NOMO-1 treated with dmso at 0.1 percent for 144 hours (cell line): ENCODE results near the gene PCBD2.
A peak's percentile ranks its signal among the peaks of the same experiment; 100 is the strongest.
"Not testable (repeated sequence)": the region's sequence is repeated elsewhere in the genome, so short reads cannot be mapped to it uniquely, and the experiment has no call there.

Experiments
- DNase-seq: peaks from one replicate; lab custom pipeline; 2025; ENCODE audit not compliant: unreplicated experiment; lab: John Stamatoyannopoulos, UW

The PCBD2 gene

GRCh38 chr5:134904610-134905245 lies at the start of gene PCBD2:
PCBD2 (plus strand) TSS chr5:134905131; CDS start chr5:134905140, 9 bp downstream.
- DNase-seq: peak; percentile 94

- DNase-seq: not testable (repeated sequence)
Observed at GRCh38 chr5:134856465-134856864, 48.5 kb upstream of the PCBD2 start.

GRCh38 chr5:134857401-134857800 lies 47.5 kb upstream of the PCBD2 start:
- no peak for DNase-seq

GRCh38 chr5:134864707-134865106 lies 40.2 kb upstream of the PCBD2 start:
- no peak for DNase-seq

GRCh38 chr5:134873494-134873893 lies 31.4 kb upstream of the PCBD2 start:
- no peak for DNase-seq

- DNase-seq: peak; percentile 79
Observed at GRCh38 chr5:134873987-134874830, 30.7 kb upstream of the PCBD2 start, which contains the start of gene TXNDC15. TXNDC15 (plus strand) TSS chr5:134874371; CDS start chr5:134874428, 57 bp downstream.

GRCh38 chr5:134874831-134875655 lies 29.9 kb upstream of the PCBD2 start:
- no peak for DNase-seq

- no peak for DNase-seq
Observed at GRCh38 chr5:134877159-134877558, 27.8 kb upstream of the PCBD2 start.

GRCh38 chr5:134878403-134878802 lies 26.5 kb upstream of the PCBD2 start:
- DNase-seq: no peak

GRCh38 chr5:134879456-134879855 lies 25.5 kb upstream of the PCBD2 start:
- DNase-seq: no peak

- not testable (repeated sequence) for DNase-seq
Observed at GRCh38 chr5:134880937-134881336, 24.0 kb upstream of the PCBD2 start.

- not testable (repeated sequence) for DNase-seq
Observed at GRCh38 chr5:134881711-134882110, 23.2 kb upstream of the PCBD2 start.

- no peak for DNase-seq
Observed at GRCh38 chr5:134887593-134888159, 17.3 kb upstream of the PCBD2 start.

GRCh38 chr5:134889335-134889734 lies 15.6 kb upstream of the PCBD2 start:
- DNase-seq: no peak

- no peak for DNase-seq
Observed at GRCh38 chr5:134891473-134891872, 13.5 kb upstream of the PCBD2 start.

- no peak for DNase-seq
Observed at GRCh38 chr5:134892282-134892681, 12.6 kb upstream of the PCBD2 start.

GRCh38 chr5:134892926-134893325 lies 12.0 kb upstream of the PCBD2 start:
- DNase-seq: no peak

- DNase-seq: no peak
Observed at GRCh38 chr5:134893748-134894505, 11.0 kb upstream of the PCBD2 start.

- peak; percentile 36 for DNase-seq
Observed at GRCh38 chr5:134902071-134902801, 2.7 kb upstream of the PCBD2 start.
